Osteoblast (primary cell): ENCODE measurements around the gene RCAN2. TPM values are rescaled to one million over a fixed set of nuclear protein-coding genes. Genes with fewer than 3 reads are reported as not detected.

Experiments
- DNase-seq: peaks from one replicate; pipeline ENCODE4 v3.0.0; 2011; ENCODE audit warnings: low spot score, mixed read lengths; ENCODE audit not compliant: insufficient read length; ENCODE audit errors: missing footprints
- H2AFZ ChIP-seq: 2 replicates; pipeline ENCODE4 v1.6.0; 2011; ENCODE audit warnings: mild to moderate bottlenecking, low read length
- H3K27ac ChIP-seq: 2 replicates; pipeline ENCODE4 v1.5.1; 2011; ENCODE audit warnings: mild to moderate bottlenecking, low read depth, low read length, moderate library complexity
- H3K27me3 ChIP-seq: 2 replicates; pipeline ENCODE4 v1.6.0; 2012; ENCODE audit warnings: mild to moderate bottlenecking, control low read depth, inconsistent platforms, low read length, moderate library complexity; ENCODE audit not compliant: insufficient read depth
- H3K36me3 ChIP-seq: 2 replicates; pipeline ENCODE4 v1.5.1; 2011; ENCODE audit warnings: mild to moderate bottlenecking, low read length, control low read depth, moderate library complexity; ENCODE audit not compliant: insufficient read depth
- H3K4me1 ChIP-seq: 2 replicates; pipeline ENCODE4 v1.5.1; 2011; ENCODE audit warnings: mild to moderate bottlenecking, low read length, control low read depth, moderate library complexity; ENCODE audit not compliant: insufficient read depth
- H3K4me2 ChIP-seq: 2 replicates; pipeline ENCODE4 v1.6.0; 2011; ENCODE audit warnings: mild to moderate bottlenecking, low read length; ENCODE audit not compliant: insufficient read depth
- H3K4me3 ChIP-seq: fragments of 200-600 bp; sonication (generic); 3 replicates; pipeline ENCODE4 v1.5.1; 2012; ENCODE audit warnings: mild to moderate bottlenecking, low read length, inconsistent platforms; ENCODE audit not compliant: insufficient read depth
- H3K79me2 ChIP-seq: 2 replicates; pipeline ENCODE4 v1.6.0; 2012; ENCODE audit warnings: mild to moderate bottlenecking, low read length, control low read depth, inconsistent platforms; ENCODE audit not compliant: insufficient read depth
- H3K9me3 ChIP-seq: 2 replicates; pipeline ENCODE4 v1.5.1; 2011; ENCODE audit warnings: low read depth, low read length, control low read depth
- H4K20me1 ChIP-seq: 2 replicates; pipeline ENCODE4 v1.6.0; 2012; ENCODE audit warnings: mild to moderate bottlenecking, low read length, control low read depth; ENCODE audit not compliant: insufficient read depth
- total RNA-seq: library from RNA; depleted of rRNA; stranded (reverse); fragments of >200 nt; gene quantifications from 2 replicates; pipeline ENCODE4 v1.2.3, GENCODE V29; 2012
- TF ChIP-seq, protein P1 (sequence below): IDR thresholded peaks from 2 replicates; pipeline ENCODE4 v1.5.1; 2011; ENCODE audit warnings: mild to moderate bottlenecking, low read depth, low read length, moderate library complexity; ENCODE audit errors: extremely low read depth

The RCAN2 gene
- total RNA-seq, 1 donor = 14.1 TPM

DNA sequence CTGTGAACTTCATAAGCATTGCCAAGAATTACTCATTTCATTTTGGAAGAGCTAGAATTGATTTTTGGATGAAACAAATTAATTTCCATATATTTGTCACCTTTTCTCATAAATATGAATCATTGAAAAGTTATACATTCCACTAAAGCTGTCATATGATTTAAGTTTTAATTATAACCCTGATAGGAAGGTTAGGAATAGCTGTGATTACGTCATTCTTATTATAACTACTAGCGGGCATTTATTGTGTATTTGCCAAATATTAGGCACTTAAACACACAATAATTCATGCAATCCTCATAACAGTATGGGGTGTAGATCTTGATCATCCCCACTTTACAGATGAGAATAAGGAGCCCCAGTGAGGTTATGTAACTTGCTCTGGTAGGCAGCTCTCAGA, 243.1 kb downstream of the RCAN2 start:
- Histone ChIP-seq H4K20me1 (no peaks in the 10 kb centered on the region), H3K4me2 (no peak overlapping the region), H3K9me3 (no peaks in the 10 kb centered on the region), H3K27ac (no peak overlapping the region), H3K79me2 (no peaks in the 10 kb centered on the region), H3K36me3 (no peaks in the 10 kb centered on the region), H2AFZ (no peak overlapping the region), H3K4me3 (no peak overlapping the region), H3K4me1 (peaks cover 8% of the 10 kb centered on the region), H3K27me3 (no peaks in the 10 kb centered on the region)
- DNase-seq = no peak
- TF ChIP-seq, protein P1, sequence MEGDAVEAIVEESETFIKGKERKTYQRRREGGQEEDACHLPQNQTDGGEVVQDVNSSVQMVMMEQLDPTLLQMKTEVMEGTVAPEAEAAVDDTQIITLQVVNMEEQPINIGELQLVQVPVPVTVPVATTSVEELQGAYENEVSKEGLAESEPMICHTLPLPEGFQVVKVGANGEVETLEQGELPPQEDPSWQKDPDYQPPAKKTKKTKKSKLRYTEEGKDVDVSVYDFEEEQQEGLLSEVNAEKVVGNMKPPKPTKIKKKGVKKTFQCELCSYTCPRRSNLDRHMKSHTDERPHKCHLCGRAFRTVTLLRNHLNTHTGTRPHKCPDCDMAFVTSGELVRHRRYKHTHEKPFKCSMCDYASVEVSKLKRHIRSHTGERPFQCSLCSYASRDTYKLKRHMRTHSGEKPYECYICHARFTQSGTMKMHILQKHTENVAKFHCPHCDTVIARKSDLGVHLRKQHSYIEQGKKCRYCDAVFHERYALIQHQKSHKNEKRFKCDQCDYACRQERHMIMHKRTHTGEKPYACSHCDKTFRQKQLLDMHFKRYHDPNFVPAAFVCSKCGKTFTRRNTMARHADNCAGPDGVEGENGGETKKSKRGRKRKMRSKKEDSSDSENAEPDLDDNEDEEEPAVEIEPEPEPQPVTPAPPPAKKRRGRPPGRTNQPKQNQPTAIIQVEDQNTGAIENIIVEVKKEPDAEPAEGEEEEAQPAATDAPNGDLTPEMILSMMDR = no peak

DNA sequence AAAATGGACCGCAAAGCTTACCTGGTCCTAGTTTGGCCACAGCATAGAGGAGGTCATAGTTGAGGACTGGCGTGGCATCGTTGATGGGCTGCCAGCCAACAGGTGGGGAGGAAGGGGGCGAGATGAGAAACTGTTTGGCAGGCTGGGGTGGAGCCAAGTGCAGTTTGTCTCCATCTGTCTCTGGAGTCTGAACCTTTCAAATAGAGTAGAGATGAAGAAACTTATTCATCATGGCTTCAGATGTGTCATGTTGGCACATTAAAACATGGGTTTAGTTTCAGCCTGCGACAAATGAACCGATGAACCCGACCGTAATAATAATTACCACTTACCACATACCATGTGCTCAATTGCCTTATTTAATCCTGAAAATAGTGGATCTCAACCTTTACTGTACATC, 244.5 kb downstream of the RCAN2 start:
- no peak overlapping the region for H3K4me3 ChIP-seq
- H3K27ac ChIP-seq = no peak overlapping the region
- no peak for DNase-seq
- TF ChIP-seq, protein P1 = no peak
- H3K27me3 ChIP-seq = no peaks in the 10 kb centered on the region
- H3K79me2 ChIP-seq = no peaks in the 10 kb centered on the region
- no peak overlapping the region for H2AFZ ChIP-seq
- no peaks in the 10 kb centered on the region for H3K9me3 ChIP-seq
- H3K36me3 ChIP-seq = no peaks in the 10 kb centered on the region
- no peaks in the 10 kb centered on the region for H4K20me1 ChIP-seq
- H3K4me1 ChIP-seq = peaks cover 8% of the 10 kb centered on the region
- H3K4me2 ChIP-seq = no peak overlapping the region

DNA sequence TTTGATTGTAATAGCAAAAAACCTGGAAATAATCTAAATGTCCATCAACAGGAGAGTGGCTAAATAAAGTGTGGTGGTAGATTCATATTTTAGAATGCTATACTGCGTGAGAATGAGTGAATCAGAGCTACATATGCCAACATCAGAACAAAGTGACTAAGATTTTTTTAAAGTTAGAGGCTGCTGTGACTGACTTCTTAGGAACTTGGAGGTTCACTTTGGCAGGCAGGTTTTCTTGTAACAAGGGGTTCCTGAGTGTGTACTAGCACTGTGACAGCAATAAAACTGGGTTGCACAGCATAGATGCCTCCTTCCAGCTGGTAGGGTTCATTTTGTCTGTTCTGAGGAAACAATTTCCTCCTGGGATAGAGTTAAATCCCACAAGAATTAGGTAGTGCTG, 245.2 kb downstream of the RCAN2 start:
- no peaks in the 10 kb centered on the region for H3K36me3 ChIP-seq
- no peaks in the 10 kb centered on the region for H3K27me3 ChIP-seq
- no peaks in the 10 kb centered on the region for H3K9me3 ChIP-seq
- H4K20me1 ChIP-seq = no peaks in the 10 kb centered on the region
- DNase-seq = no peak
- H3K4me2 ChIP-seq = no peak overlapping the region
- TF ChIP-seq, protein P1 = no peak
- no peak overlapping the region for H3K4me3 ChIP-seq
- peaks cover 8% of the 10 kb centered on the region for H3K4me1 ChIP-seq
- H3K79me2 ChIP-seq = no peaks in the 10 kb centered on the region
- no peak overlapping the region for H2AFZ ChIP-seq
- no peak overlapping the region for H3K27ac ChIP-seq

DNA sequence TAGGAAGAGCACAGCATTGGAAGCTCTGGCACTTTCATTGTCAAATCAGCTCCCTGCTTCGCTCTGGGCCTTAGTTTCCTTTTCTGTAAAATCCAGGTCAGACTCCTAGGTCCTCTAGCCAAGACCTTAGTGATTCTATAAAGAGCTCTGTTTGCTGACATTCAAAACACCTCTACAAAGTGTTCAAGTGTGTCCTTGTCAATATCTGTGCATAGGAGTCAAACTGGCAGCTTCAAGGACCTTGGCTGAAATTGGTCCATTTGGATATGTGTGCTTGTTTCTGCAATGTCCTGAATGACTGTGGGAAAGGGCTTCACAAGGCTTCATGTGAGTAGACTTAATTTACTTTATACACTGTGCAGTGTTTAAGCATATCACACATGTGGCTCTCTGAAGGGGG, 246.6 kb downstream of the RCAN2 start:
- H3K4me2 ChIP-seq = no peak overlapping the region
- no peaks in the 10 kb centered on the region for H3K27me3 ChIP-seq
- H3K4me3 ChIP-seq = no peak overlapping the region
- peaks cover 8% of the 10 kb centered on the region for H3K4me1 ChIP-seq
- no peaks in the 10 kb centered on the region for H3K79me2 ChIP-seq
- DNase-seq = no peak
- H3K9me3 ChIP-seq = no peaks in the 10 kb centered on the region
- no peaks in the 10 kb centered on the region for H4K20me1 ChIP-seq
- no peak overlapping the region for H2AFZ ChIP-seq
- no peak overlapping the region for H3K27ac ChIP-seq
- TF ChIP-seq, protein P1 = no peak
- H3K36me3 ChIP-seq = no peaks in the 10 kb centered on the region
